ENCODE results near the gene LHFPL3. TPM values are rescaled to one million over a fixed set of nuclear protein-coding genes. Genes with fewer than 3 reads are reported as not detected.

LHFPL3 gene
- total and polyA plus RNA-seq, 2 donors (not counting 3 experiments of a cell fraction or from before 2014, with no cell fraction given): not detected

GRCh38 chr7:104943502-104944343 is 615.3 kb downstream of the LHFPL3 start:
- H3K27ac ChIP-seq (ENCODE audit: insufficient read depth, low read depth, low read length): peak overlapping the region; percentile 86
- dilution Hi-C loops (cut with MboI; ENCODE audit: extremely low pct_ligation_motif_present, low sequenced_read_pairs): no loop called here

GRCh38 chr7:104945599-104945956 is 617.2 kb downstream of the LHFPL3 start:
- dilution Hi-C loops (cut with MboI; ENCODE audit: extremely low pct_ligation_motif_present, low sequenced_read_pairs) (no loop called here), intact Hi-C loops (cut with micrococcal nuclease) (loop anchor here (1.0 to 5.0 kb wide), 6 partner anchors 19 to 543 kb away; no protein-coding TSS in a partner anchor)
- no peak overlapping the region for H3K4me3 ChIP-seq (replicated peaks in 1 of 3; ENCODE audit: insufficient read depth in 1 of 3, low read depth in 1 of 3, low read length in 3 of 3)
- H3K9me3 ChIP-seq (replicated peaks; ENCODE audit: control insufficient read depth, insufficient read depth, low read length): no peaks in the 10 kb centered on the region
- ChIA-PET POLR2A (interaction anchor here (0.8 to 1.6 kb wide), 4 partner anchors 18 to 68 kb away, joined by 3 to 6 read pairs (median 4); partner anchors contain the start of gene KMT2E), CTCF (interaction anchor here (0.5 to 4.6 kb wide), 13 partner anchors 10 to 68 kb away, joined by 3 to 45 read pairs (median 4); partner anchors contain the start of gene KMT2E)
- H3K4me2 ChIP-seq (ENCODE audit: insufficient read depth, low read length): peak overlapping the region; percentile 23
- DNase-seq (ENCODE audit: low read depth, low spot score) (peak; percentile 33), FAIRE-seq (no peak)
- no peaks in the 10 kb centered on the region for H3K27me3 ChIP-seq (ENCODE audit: control insufficient read depth in 2 of 2, insufficient read depth in 2 of 2, low read length in 2 of 2)
- H3K9me1 ChIP-seq (replicated peaks; ENCODE audit: control insufficient read depth, extremely low read depth, insufficient read depth, low read length): no peaks in the 10 kb centered on the region
- peak overlapping the region; percentile 77 for H3K9ac ChIP-seq (replicated peaks; ENCODE audit: extremely low read depth, insufficient read depth, low read length)
- BruUV-seq (replicated peaks): TSS peak; percentile 97
- H3K79me2 ChIP-seq (ENCODE audit: control insufficient read depth, insufficient read depth, low read length): no peaks in the 10 kb centered on the region
- no peaks in the 10 kb centered on the region for H4K20me1 ChIP-seq (replicated peaks; ENCODE audit: control insufficient read depth, extremely low read depth, insufficient read depth, low read length)
- TF ChIP-seq JUN (IDR thresholded peaks at IDR 0.05; ENCODE audit: borderline replicate concordance, insufficient read depth, insufficient read length, low read depth) (no peak), FOS (IDR thresholded peaks at IDR 0.05; ENCODE audit: borderline replicate concordance, insufficient read depth, low read length) (no peak), CTCF (IDR thresholded peaks at IDR 0.05; ENCODE audit: extremely low read depth in 1 of 2, insufficient read depth in 1 of 2, low read depth in 1 of 2, low read length in 2 of 2) (no peak), MYC (IDR thresholded peaks at IDR 0.05; ENCODE audit: low read depth, low read length) (no peak), EZH2 (IDR thresholded peaks at IDR 0.05; ENCODE audit: borderline replicate concordance, low read depth, low read length, severe bottlenecking) (no peak), POLR2AphosphoS5 (IDR thresholded peaks at IDR 0.05; ENCODE audit: insufficient read depth, low read depth, low read length) (no peak), MAX (IDR thresholded peaks at IDR 0.05; ENCODE audit: insufficient read depth, insufficient read length) (no peak), GATA2 (IDR thresholded peaks at IDR 0.05; ENCODE audit: insufficient read depth, insufficient read length, low read depth, low read length) (no peak), POLR2A (IDR thresholded peaks at IDR 0.05; ENCODE audit: low read depth, low read length) (no peak)
- no peaks in the 10 kb centered on the region for H3K36me3 ChIP-seq (ENCODE audit: control insufficient read depth in 2 of 2, extremely low read depth in 1 of 2, insufficient read depth in 2 of 2, low read length in 2 of 2)
- peak overlapping the region; percentile 86 for H3K27ac ChIP-seq (ENCODE audit: insufficient read depth, low read depth, low read length)
- no peak overlapping the region for H2AFZ ChIP-seq (ENCODE audit: low read depth, low read length)
- H3K4me1 ChIP-seq (ENCODE audit: control insufficient read depth, extremely low read depth, insufficient read depth, low read length): peaks cover 35% of the 10 kb centered on the region

More at GRCh38 chr7:104943502-104944343, 615.3 kb downstream of the LHFPL3 start:
- Histone ChIP-seq H3K9ac (replicated peaks; ENCODE audit: extremely low read depth, insufficient read depth, low read length) (peak overlapping the region; percentile 77), H3K27me3 (ENCODE audit: control insufficient read depth in 2 of 2, insufficient read depth in 2 of 2, low read length in 2 of 2) (no peaks in the 10 kb centered on the region), H3K4me1 (ENCODE audit: control insufficient read depth, extremely low read depth, insufficient read depth, low read length) (peaks cover 35% of the 10 kb centered on the region), H3K36me3 (ENCODE audit: control insufficient read depth in 2 of 2, extremely low read depth in 1 of 2, insufficient read depth in 2 of 2, low read length in 2 of 2) (no peaks in the 10 kb centered on the region), H3K9me3 (replicated peaks; ENCODE audit: control insufficient read depth, insufficient read depth, low read length) (no peaks in the 10 kb centered on the region), H3K79me2 (ENCODE audit: control insufficient read depth, insufficient read depth, low read length) (no peaks in the 10 kb centered on the region), H4K20me1 (replicated peaks; ENCODE audit: control insufficient read depth, extremely low read depth, insufficient read depth, low read length) (no peaks in the 10 kb centered on the region), H3K9me1 (replicated peaks; ENCODE audit: control insufficient read depth, extremely low read depth, insufficient read depth, low read length) (no peaks in the 10 kb centered on the region), H2AFZ (ENCODE audit: low read depth, low read length) (peak overlapping the region; percentile 32), H3K4me3 (replicated peaks in 1 of 3; ENCODE audit: insufficient read depth in 1 of 3, low read depth in 1 of 3, low read length in 3 of 3) (no peak overlapping the region), H3K4me2 (ENCODE audit: insufficient read depth, low read length) (peak overlapping the region; percentile 56)
- peak; percentile 100 for DNase-seq (ENCODE audit: low read depth, low spot score)
- no TSS peak for BruUV-seq (replicated peaks)
- no peak for TF ChIP-seq MAX (IDR thresholded peaks at IDR 0.05; ENCODE audit: insufficient read depth, insufficient read length)
- TF ChIP-seq GATA2 (IDR thresholded peaks at IDR 0.05; ENCODE audit: insufficient read depth, insufficient read length, low read depth, low read length): peak; percentile 91
- peak; percentile 74 for TF ChIP-seq POLR2AphosphoS5 (IDR thresholded peaks at IDR 0.05; ENCODE audit: insufficient read depth, low read depth, low read length)
- TF ChIP-seq FOS (IDR thresholded peaks at IDR 0.05; ENCODE audit: borderline replicate concordance, insufficient read depth, low read length): peak; percentile 3
- TF ChIP-seq JUN (IDR thresholded peaks at IDR 0.05; ENCODE audit: borderline replicate concordance, insufficient read depth, insufficient read length, low read depth): peak; percentile 14
- POLR2A ChIA-PET: interaction anchor here (1.1 to 1.5 kb wide), 3 partner anchors 37 to 74 kb away, joined by 3 to 6 read pairs (median 4); no protein-coding TSS in a partner anchor
- CTCF ChIA-PET: interaction anchor here (0.5 to 4.6 kb wide), 14 partner anchors 16 to 750 kb away, joined by 3 to 45 read pairs (median 4); no protein-coding TSS in a partner anchor
- intact Hi-C loops (cut with micrococcal nuclease): loop anchor here (1.0 kb wide), 1 partner anchor 20 kb away; no protein-coding TSS in a partner anchor
- peak; percentile 100 for FAIRE-seq

All from endothelial cell of umbilical vein (primary cell).